GM23338 (cell line): ENCODE results near the gene SLC6A8. TPM values are rescaled to one million over a fixed set of nuclear protein-coding genes. Genes with fewer than 3 reads are reported as not detected.

Source experiments
- ATAC-seq: fragments of 200-7000 bp; cut with Tn5 transposase; 3 replicates; pipeline ENCODE4 v1.9.1; 2020
- DNase-seq: peaks from one replicate; pipeline ENCODE4 v3.0.0-alpha.2; 2015; ENCODE audit warnings: low spot score
- H2AFZ ChIP-seq: fragments of 200-600 bp; sonication (generic); 2 replicates; pipeline ENCODE4 v1.8.0; 2016; ENCODE audit warnings: antibody characterized with exemption, mild to moderate bottlenecking, moderate library complexity
- H3F3A ChIP-seq: fragments of 200-600 bp; sonication (generic); replicated peaks from 2 replicates; pipeline ENCODE4 v1.8.0; 2017; ENCODE audit warnings: antibody characterized with exemption, mixed run types, low read depth
- H3K27ac ChIP-seq: fragments of 200-600 bp; sonication (generic); 2 replicates; pipeline ENCODE4 v1.6.1; 2016; ENCODE audit warnings: low read depth
- H3K27me3 ChIP-seq: fragments of 200-600 bp; sonication (generic); 2 replicates; pipeline ENCODE4 v1.8.0; 2016; ENCODE audit warnings: mild to moderate bottlenecking, mixed run types, moderate library complexity; ENCODE audit not compliant: insufficient read depth
- H3K36me3 ChIP-seq: fragments of 200-600 bp; sonication (generic); 2 replicates; pipeline ENCODE4 v1.8.0; 2016; ENCODE audit warnings: mild to moderate bottlenecking; ENCODE audit not compliant: insufficient read depth
- H3K4me1 ChIP-seq: fragments of 200-600 bp; sonication (generic); 2 replicates; pipeline ENCODE4 v1.8.0; 2016; ENCODE audit warnings: mild to moderate bottlenecking, moderate library complexity; ENCODE audit not compliant: insufficient read depth
- H3K4me2 ChIP-seq: fragments of 200-600 bp; sonication (generic); 2 replicates; pipeline ENCODE4 v1.7.1; 2017; ENCODE audit warnings: mixed run types
- H3K4me3 ChIP-seq: fragments of 200-600 bp; sonication (generic); 2 replicates; pipeline ENCODE4 v1.6.1; 2016; ENCODE audit warnings: mixed run types
- H3K79me2 ChIP-seq: fragments of 200-600 bp; sonication (generic); replicated peaks from 2 replicates; pipeline ENCODE4 v1.8.0; 2017; ENCODE audit warnings: mild to moderate bottlenecking; ENCODE audit not compliant: insufficient read depth
- H3K9me2 ChIP-seq: fragments of 200-600 bp; sonication (generic); 2 replicates; pipeline ENCODE4 v1.8.0; 2017; ENCODE audit not compliant: insufficient read depth
- H4K20me1 ChIP-seq: fragments of 200-600 bp; sonication (generic); replicated peaks from 2 replicates; pipeline ENCODE4 v1.8.0; 2017; ENCODE audit warnings: mild to moderate bottlenecking; ENCODE audit not compliant: insufficient read depth
- H3K27ac Mint-ChIP-seq: 2 replicates; pipeline ENCODE4 v1.8.0; 2020; ENCODE audit warnings: inconsistent platforms, mild to moderate bottlenecking, moderate library complexity, mixed read lengths
- H3K27me3 Mint-ChIP-seq: 3 replicates; pipeline ENCODE4 v1.8.0; 2022; ENCODE audit warnings: low read depth, mild to moderate bottlenecking, moderate library complexity, mixed read lengths, inconsistent platforms; ENCODE audit not compliant: insufficient read depth, poor library complexity
- H3K36me3 Mint-ChIP-seq: 3 replicates; pipeline ENCODE4 v1.8.0; 2021; ENCODE audit warnings: low read depth, mild to moderate bottlenecking, inconsistent platforms, moderate library complexity, mixed read lengths
- H3K4me1 Mint-ChIP-seq: 3 replicates; pipeline ENCODE4 v1.8.0; 2020; ENCODE audit warnings: mild to moderate bottlenecking, inconsistent platforms, mixed read lengths
- H3K4me3 Mint-ChIP-seq: 3 replicates; pipeline ENCODE4 v1.8.0; 2021; ENCODE audit warnings: moderate library complexity, mild to moderate bottlenecking, inconsistent platforms, mixed read lengths
- H3K9me3 Mint-ChIP-seq: 3 replicates; pipeline ENCODE4 v1.8.0; 2020; ENCODE audit warnings: moderate library complexity, mild to moderate bottlenecking, inconsistent platforms, mixed read lengths
- EZH2 ChIP-seq: fragments of 200-600 bp; sonication (generic); IDR thresholded peaks from one replicate; pipeline ENCODE4 v1.8.0; 2017; ENCODE audit warnings: antibody characterized with exemption, mild to moderate bottlenecking, low read depth; ENCODE audit not compliant: unreplicated experiment
- JUNB ChIP-seq: IDR thresholded peaks from one replicate; pipeline ENCODE4 v1.6.1; 2016; ENCODE audit warnings: antibody characterized with exemption; ENCODE audit not compliant: unreplicated experiment
- POLR2AphosphoS5 ChIP-seq: IDR thresholded peaks from 2 replicates; pipeline ENCODE4 v1.6.1; 2016; ENCODE audit warnings: antibody characterized with exemption, low read depth
- STAT1 ChIP-seq: IDR thresholded peaks from one replicate; pipeline ENCODE4 v1.6.1; 2016; ENCODE audit warnings: antibody characterized with exemption; ENCODE audit not compliant: unreplicated experiment
- ZNF114 ChIP-seq: fragments of 250-450 bp; sonication (Bioruptor Pico); IDR thresholded peaks from 2 replicates; pipeline ENCODE4 v1.5.0; 2020; ENCODE audit warnings: mild to moderate bottlenecking, moderate library complexity
- polyA plus RNA-seq: library from polyadenylated mRNA; unstranded; fragments of >200 nt; fragmentation: Nextera tagmentation; extraction: Ambion mirVana; gene quantifications from 2 replicates; pipeline ENCODE4 v1.2.1, GENCODE V29; 2016
- total RNA-seq: library from RNA; depleted of rRNA; stranded (reverse); fragments of >200 nt; shearing (Covaris generic); gene quantifications from 2 replicates; pipeline ENCODE4 v1.2.3, GENCODE V29; 2014
- TF ChIP-seq, protein P1 (sequence below): fragments of 250-450 bp; sonication (Bioruptor Pico); IDR thresholded peaks from 2 replicates; pipeline ENCODE4 v1.5.0; 2020; ENCODE audit warnings: mild to moderate bottlenecking, moderate library complexity

Gene SLC6A8
- total and polyA plus RNA-seq, 2 experiments from 2014 or later: 19.5 to 68.6 TPM

GRCh38 chrX:153688071-153688470 is 345 bp downstream of the SLC6A8 start:
- DNase-seq (no peak), ATAC-seq (no peak)
- H3K27me3 Mint-ChIP-seq: peaks cover 7% of the 10 kb centered on the region
- Histone ChIP-seq H3K79me2 (no peaks in the 10 kb centered on the region), H3K9me2 (no peaks in the 10 kb centered on the region), H3F3A (no peaks in the 10 kb centered on the region), H3K4me1 (peaks cover 3% of the 10 kb centered on the region; the same call in 1 of the 2 replicates), H3K4me3 (no peak overlapping the region), H3K4me2 (no peak overlapping the region), H3K36me3 (no peaks in the 10 kb centered on the region), H4K20me1 (no peaks in the 10 kb centered on the region), H3K27me3 (no peaks in the 10 kb centered on the region), H3K27ac (no peak overlapping the region), H2AFZ (no peak overlapping the region)
- no peak overlapping the region for H3K4me3 Mint-ChIP-seq
- no peak overlapping the region for H3K27ac Mint-ChIP-seq
- H3K36me3 Mint-ChIP-seq: peaks cover 10% of the 10 kb centered on the region; the same call in 2 of the 3 replicates
- peaks cover 16% of the 10 kb centered on the region for H3K4me1 Mint-ChIP-seq
- H3K9me3 Mint-ChIP-seq: peaks cover 9% of the 10 kb centered on the region
- TF ChIP-seq ZNF114 (no peak), STAT1 (no peak), JUNB (no peak), POLR2AphosphoS5 (no peak), EZH2 (no peak)
- TF ChIP-seq, protein P1, sequence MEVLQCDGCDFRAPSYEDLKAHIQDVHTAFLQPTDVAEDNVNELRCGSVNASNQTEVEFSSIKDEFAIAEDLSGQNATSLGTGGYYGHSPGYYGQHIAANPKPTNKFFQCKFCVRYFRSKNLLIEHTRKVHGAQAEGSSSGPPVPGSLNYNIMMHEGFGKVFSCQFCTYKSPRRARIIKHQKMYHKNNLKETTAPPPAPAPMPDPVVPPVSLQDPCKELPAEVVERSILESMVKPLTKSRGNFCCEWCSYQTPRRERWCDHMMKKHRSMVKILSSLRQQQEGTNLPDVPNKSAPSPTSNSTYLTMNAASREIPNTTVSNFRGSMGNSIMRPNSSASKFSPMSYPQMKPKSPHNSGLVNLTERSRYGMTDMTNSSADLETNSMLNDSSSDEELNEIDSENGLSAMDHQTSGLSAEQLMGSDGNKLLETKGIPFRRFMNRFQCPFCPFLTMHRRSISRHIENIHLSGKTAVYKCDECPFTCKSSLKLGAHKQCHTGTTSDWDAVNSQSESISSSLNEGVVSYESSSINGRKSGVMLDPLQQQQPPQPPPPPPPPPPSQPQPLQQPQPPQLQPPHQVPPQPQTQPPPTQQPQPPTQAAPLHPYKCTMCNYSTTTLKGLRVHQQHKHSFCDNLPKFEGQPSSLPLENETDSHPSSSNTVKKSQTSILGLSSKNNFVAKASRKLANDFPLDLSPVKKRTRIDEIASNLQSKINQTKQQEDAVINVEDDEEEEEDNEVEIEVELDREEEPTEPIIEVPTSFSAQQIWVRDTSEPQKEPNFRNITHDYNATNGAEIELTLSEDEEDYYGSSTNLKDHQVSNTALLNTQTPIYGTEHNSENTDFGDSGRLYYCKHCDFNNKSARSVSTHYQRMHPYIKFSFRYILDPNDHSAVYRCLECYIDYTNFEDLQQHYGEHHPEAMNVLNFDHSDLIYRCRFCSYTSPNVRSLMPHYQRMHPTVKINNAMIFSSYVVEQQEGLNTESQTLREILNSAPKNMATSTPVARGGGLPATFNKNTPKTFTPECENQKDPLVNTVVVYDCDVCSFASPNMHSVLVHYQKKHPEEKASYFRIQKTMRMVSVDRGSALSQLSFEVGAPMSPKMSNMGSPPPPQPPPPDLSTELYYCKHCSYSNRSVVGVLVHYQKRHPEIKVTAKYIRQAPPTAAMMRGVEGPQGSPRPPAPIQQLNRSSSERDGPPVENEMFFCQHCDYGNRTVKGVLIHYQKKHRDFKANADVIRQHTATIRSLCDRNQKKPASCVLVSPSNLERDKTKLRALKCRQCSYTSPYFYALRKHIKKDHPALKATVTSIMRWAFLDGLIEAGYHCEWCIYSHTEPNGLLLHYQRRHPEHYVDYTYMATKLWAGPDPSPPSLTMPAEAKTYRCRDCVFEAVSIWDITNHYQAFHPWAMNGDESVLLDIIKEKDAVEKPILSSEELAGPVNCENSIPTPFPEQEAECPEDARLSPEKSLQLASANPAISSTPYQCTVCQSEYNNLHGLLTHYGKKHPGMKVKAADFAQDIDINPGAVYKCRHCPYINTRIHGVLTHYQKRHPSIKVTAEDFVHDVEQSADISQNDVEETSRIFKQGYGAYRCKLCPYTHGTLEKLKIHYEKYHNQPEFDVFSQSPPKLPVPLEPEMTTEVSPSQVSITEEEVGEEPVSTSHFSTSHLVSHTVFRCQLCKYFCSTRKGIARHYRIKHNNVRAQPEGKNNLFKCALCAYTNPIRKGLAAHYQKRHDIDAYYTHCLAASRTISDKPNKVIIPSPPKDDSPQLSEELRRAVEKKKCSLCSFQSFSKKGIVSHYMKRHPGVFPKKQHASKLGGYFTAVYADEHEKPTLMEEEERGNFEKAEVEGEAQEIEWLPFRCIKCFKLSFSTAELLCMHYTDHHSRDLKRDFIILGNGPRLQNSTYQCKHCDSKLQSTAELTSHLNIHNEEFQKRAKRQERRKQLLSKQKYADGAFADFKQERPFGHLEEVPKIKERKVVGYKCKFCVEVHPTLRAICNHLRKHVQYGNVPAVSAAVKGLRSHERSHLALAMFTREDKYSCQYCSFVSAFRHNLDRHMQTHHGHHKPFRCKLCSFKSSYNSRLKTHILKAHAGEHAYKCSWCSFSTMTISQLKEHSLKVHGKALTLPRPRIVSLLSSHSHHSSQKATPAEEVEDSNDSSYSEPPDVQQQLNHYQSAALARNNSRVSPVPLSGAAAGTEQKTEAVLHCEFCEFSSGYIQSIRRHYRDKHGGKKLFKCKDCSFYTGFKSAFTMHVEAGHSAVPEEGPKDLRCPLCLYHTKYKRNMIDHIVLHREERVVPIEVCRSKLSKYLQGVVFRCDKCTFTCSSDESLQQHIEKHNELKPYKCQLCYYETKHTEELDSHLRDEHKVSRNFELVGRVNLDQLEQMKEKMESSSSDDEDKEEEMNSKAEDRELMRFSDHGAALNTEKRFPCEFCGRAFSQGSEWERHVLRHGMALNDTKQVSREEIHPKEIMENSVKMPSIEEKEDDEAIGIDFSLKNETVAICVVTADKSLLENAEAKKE (CRISPR knock-in tag): no peak

DNA sequence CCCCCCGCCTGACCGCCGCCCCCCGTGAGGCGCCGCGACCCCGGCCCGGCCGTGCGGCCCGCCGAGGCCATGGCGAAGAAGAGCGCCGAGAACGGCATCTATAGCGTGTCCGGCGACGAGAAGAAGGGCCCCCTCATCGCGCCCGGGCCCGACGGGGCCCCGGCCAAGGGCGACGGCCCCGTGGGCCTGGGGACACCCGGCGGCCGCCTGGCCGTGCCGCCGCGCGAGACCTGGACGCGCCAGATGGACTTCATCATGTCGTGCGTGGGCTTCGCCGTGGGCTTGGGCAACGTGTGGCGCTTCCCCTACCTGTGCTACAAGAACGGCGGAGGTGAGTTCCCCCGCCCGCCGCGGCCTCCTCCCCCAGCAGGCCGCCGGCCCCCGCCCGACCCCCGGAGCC is 780 bp downstream of the SLC6A8 start:
- ATAC-seq (no peak), DNase-seq (no peak)
- H3K9me3 Mint-ChIP-seq: peaks cover 4% of the 10 kb centered on the region
- H2AFZ ChIP-seq: no peak overlapping the region
- no peaks in the 10 kb centered on the region for H4K20me1 ChIP-seq
- H3K4me3 Mint-ChIP-seq: no peak overlapping the region
- 0 out of 2 replicates have a peak overlapping the region, but pooled peaks have one; percentile 43 for H3K4me2 ChIP-seq
- no peaks in the 10 kb centered on the region for H3F3A ChIP-seq
- no peak overlapping the region for H3K27ac ChIP-seq
- no peak overlapping the region for H3K27ac Mint-ChIP-seq
- no peak for TF ChIP-seq EZH2
- H3K4me1 Mint-ChIP-seq: peaks cover 16% of the 10 kb centered on the region
- H3K36me3 Mint-ChIP-seq: peaks cover 9% of the 10 kb centered on the region; the same call in 2 of the 3 replicates
- no peaks in the 10 kb centered on the region for H3K79me2 ChIP-seq
- no peaks in the 10 kb centered on the region for H3K27me3 ChIP-seq
- H3K4me3 ChIP-seq: peak overlapping the region; percentile 45; the same call in 1 of the 2 replicates
- no peaks in the 10 kb centered on the region for H3K36me3 ChIP-seq
- H3K4me1 ChIP-seq: peaks cover 3% of the 10 kb centered on the region; the same call in 1 of the 2 replicates
- peaks cover 6% of the 10 kb centered on the region for H3K27me3 Mint-ChIP-seq
- no peaks in the 10 kb centered on the region for H3K9me2 ChIP-seq
